Endothelial cell of umbilical vein (primary cell): ENCODE data around the gene CRHR1. TPM values are rescaled to one million over a fixed set of nuclear protein-coding genes. Genes with fewer than 3 reads are reported as not detected.

ENCODE experiments used
- BruUV-seq: library from RNA; stranded (reverse); fragments of 400-500 nt; replicated peaks from 2 replicates; lab custom pipeline; 2021; lab: Mats Ljungman, UMichigan
- CTCF ChIA-PET: fragments of 300-600, 350-600 bp; sonication (Branson Sonifier 250); formaldehyde crosslinking; loops from one replicate; lab custom pipeline; 2021; ENCODE audit warnings: antibody characterized with exemption, inconsistent platforms; lab: Charles Lee
- POLR2A ChIA-PET: fragments of 300-600, 350-600 bp; sonication (Branson Sonifier 250); formaldehyde crosslinking; loops from one replicate; lab custom pipeline; 2021; ENCODE audit warnings: antibody characterized with exemption, inconsistent platforms; lab: Charles Lee
- DNase-seq: peaks from one replicate; pipeline ENCODE4 v3.0.0-alpha.2; 2011; ENCODE audit warnings: low read depth, low spot score
- FAIRE-seq: peaks from 2 replicates; lab custom pipeline; 2011; peaks lifted over from hg19 to GRCh38; lab: Jason Lieb, UNC
- H2AFZ ChIP-seq: 2 replicates; pipeline ENCODE4 v1.6.0; 2012; ENCODE audit warnings: low read depth, low read length, control low read depth, inconsistent platforms
- H3K27ac ChIP-seq: 2 replicates; pipeline ENCODE4 v1.5.1; 2011; ENCODE audit warnings: low read depth, mild to moderate bottlenecking, control low read depth, low read length, moderate library complexity; ENCODE audit not compliant: insufficient read depth
- H3K27me3 ChIP-seq, 2 experiments: 2 replicates each; pipeline versions ENCODE4 v1.6.0 to v1.6.1; 2011; ENCODE audit warnings: low read length in 2 of 2, mixed read lengths in 1 of 2; ENCODE audit not compliant: control insufficient read depth in 2 of 2, insufficient read depth in 2 of 2
- H3K36me3 ChIP-seq, 2 experiments: 2 replicates in 1 of 2; 3 replicates in 1 of 2; pipeline ENCODE4 v1.5.1; 2011; ENCODE audit warnings: low read length in 2 of 2, mild to moderate bottlenecking in 1 of 2, moderate library complexity in 1 of 2; ENCODE audit not compliant: control insufficient read depth in 2 of 2, insufficient read depth in 2 of 2; ENCODE audit errors: extremely low read depth in 1 of 2
- H3K4me1 ChIP-seq: 3 replicates; pipeline ENCODE4 v1.5.1; 2011; ENCODE audit warnings: mild to moderate bottlenecking, low read length; ENCODE audit not compliant: control insufficient read depth, insufficient read depth; ENCODE audit errors: extremely low read depth
- H3K4me2 ChIP-seq: 2 replicates; pipeline ENCODE4 v1.6.1; 2011; ENCODE audit warnings: low read length, control low read depth, mixed read lengths; ENCODE audit not compliant: insufficient read depth
- H3K4me3 ChIP-seq, 3 experiments: fragments of 200-600 bp in 1 of 3; sonication (generic), shearing (Covaris generic) in 1 of 3; replicated peaks in 1 of 3; 2 replicates each; pipeline ENCODE4 v1.5.1; 2011 to 2016; ENCODE audit warnings: control low read depth in 3 of 3, low read length in 3 of 3, mild to moderate bottlenecking in 2 of 3, inconsistent platforms in 1 of 3, low read depth in 1 of 3, moderate library complexity in 1 of 3; ENCODE audit not compliant: insufficient read depth in 1 of 3
- H3K79me2 ChIP-seq: 2 replicates; pipeline ENCODE4 v1.6.0; 2012; ENCODE audit warnings: low read length, inconsistent platforms; ENCODE audit not compliant: control insufficient read depth, insufficient read depth
- H3K9ac ChIP-seq: replicated peaks from 2 replicates; pipeline ENCODE3; 2011; ENCODE audit warnings: low read length, control low read depth; ENCODE audit not compliant: insufficient read depth; ENCODE audit errors: extremely low read depth
- H3K9me1 ChIP-seq: replicated peaks from 3 replicates; pipeline ENCODE4 v1.6.0; 2011; ENCODE audit warnings: mild to moderate bottlenecking, low read length; ENCODE audit not compliant: control insufficient read depth, insufficient read depth; ENCODE audit errors: extremely low read depth
- H3K9me3 ChIP-seq: replicated peaks from 2 replicates; pipeline ENCODE4 v1.5.1; 2012; ENCODE audit warnings: low read length, inconsistent platforms; ENCODE audit not compliant: control insufficient read depth, insufficient read depth
- H4K20me1 ChIP-seq: replicated peaks from 2 replicates; pipeline ENCODE3; 2011; ENCODE audit warnings: mild to moderate bottlenecking, low read length; ENCODE audit not compliant: control insufficient read depth, insufficient read depth; ENCODE audit errors: extremely low read depth
- EZH2 ChIP-seq: IDR thresholded peaks from 2 replicates; pipeline ENCODE4 v1.6.1; 2012; ENCODE audit warnings: borderline replicate concordance, low read depth, mild to moderate bottlenecking, moderate library complexity, low read length, inconsistent platforms; ENCODE audit not compliant: severe bottlenecking
- FOS ChIP-seq: IDR thresholded peaks from 2 replicates; pipeline ENCODE4 v1.6.1; 2011; ENCODE audit warnings: mild to moderate bottlenecking, low read length, moderate library complexity, borderline replicate concordance; ENCODE audit not compliant: insufficient read depth
- GATA2 ChIP-seq: IDR thresholded peaks from 2 replicates; pipeline ENCODE4 v1.7.0; 2011; ENCODE audit warnings: low read depth, mild to moderate bottlenecking, moderate library complexity, mixed read lengths, low read length; ENCODE audit not compliant: insufficient read length, insufficient read depth
- JUN ChIP-seq: IDR thresholded peaks from 2 replicates; pipeline ENCODE4 v1.6.1; 2011; ENCODE audit warnings: borderline replicate concordance, low read depth; ENCODE audit not compliant: insufficient read length, insufficient read depth
- MYC ChIP-seq: IDR thresholded peaks from one replicate; pipeline ENCODE4 v1.6.1; 2011; ENCODE audit warnings: mild to moderate bottlenecking, low read depth, low read length
- POLR2A ChIP-seq: IDR thresholded peaks from 2 replicates; pipeline ENCODE4 v1.6.1; 2012; ENCODE audit warnings: low read depth, mild to moderate bottlenecking, control low read depth, low read length
- POLR2AphosphoS5 ChIP-seq: IDR thresholded peaks from 2 replicates; pipeline ENCODE4 v1.6.1; 2012; ENCODE audit warnings: low read depth, mild to moderate bottlenecking, control low read depth, low read length, moderate library complexity; ENCODE audit not compliant: insufficient read depth
- dilution Hi-C: fragments of 300-500 bp; cut with MboI; formaldehyde crosslinking; loops from one replicate; pipeline ENCODE4 v1.15.0; 2019; ENCODE audit warnings: low sequenced_read_pairs; ENCODE audit not compliant: extremely low pct_ligation_motif_present
- intact Hi-C: fragments of 100-400 bp; cut with micrococcal nuclease; formaldehyde crosslinking; loops from one replicate; pipeline ENCODE4 v1.10.0; 2022
- polyA plus RNA-seq, 4 experiments: library from polyadenylated mRNA; depleted of rRNA in 3 of 4; stranded (reverse) in 3 of 4; unstranded in 1 of 4; fragments of >200 nt; gene quantifications; 2 replicates each; pipeline versions ENCODE4 v1.2.1 to v1.2.3, GENCODE V29; 2011 to 2012; ENCODE audit warnings: missing spikeins in 1 of 4
- total RNA-seq: library from RNA; stranded (reverse); gene quantifications from 2 replicates; pipeline ENCODE4 v1.2.3, GENCODE V29; 2021
- TF ChIP-seq, protein P1 (sequence below), 2 donors: IDR thresholded peaks; 1 replicate in 1 of 2; 2 replicates in 1 of 2; pipeline ENCODE4 v1.5.1; 2011; ENCODE audit warnings: low read length in 2 of 2, mild to moderate bottlenecking in 2 of 2, moderate library complexity in 2 of 2, control low read depth in 1 of 2, inconsistent platforms in 1 of 2, low read depth in 1 of 2; ENCODE audit not compliant: insufficient read depth in 1 of 2; ENCODE audit errors: extremely low read depth in 1 of 2
- TF ChIP-seq, protein P2 (sequence below): IDR thresholded peaks from 2 replicates; pipeline ENCODE4 v1.6.1; 2011; ENCODE audit not compliant: insufficient read depth, insufficient read length

CRHR1 gene
- total and polyA plus RNA-seq, 2 donors (not counting 3 experiments of a cell fraction or from before 2014, with no cell fraction given), result not detected

- no peak overlapping the region for H2AFZ ChIP-seq
- POLR2A ChIA-PET, result no interaction called here
- H3K27ac ChIP-seq, result no peak overlapping the region
- TF ChIP-seq JUN, result no peak
- TF ChIP-seq POLR2AphosphoS5, result no peak
- no peaks in the 10 kb centered on the region for H3K9me3 ChIP-seq
- no peak overlapping the region for H3K4me2 ChIP-seq
- intact Hi-C loops, result no loop called here
- no peaks in the 10 kb centered on the region for H4K20me1 ChIP-seq
- H3K36me3 ChIP-seq, result no peaks in the 10 kb centered on the region
- DNase-seq (no peak), FAIRE-seq (no peak)
- dilution Hi-C loops, result no loop called here
- no peak overlapping the region for H3K4me3 ChIP-seq
- H3K79me2 ChIP-seq, result no peaks in the 10 kb centered on the region
- no peak overlapping the region for H3K9ac ChIP-seq
- BruUV-seq, result no TSS peak
- CTCF ChIA-PET, result interaction anchor here (0.7 to 2.0 kb wide), 6 partner anchors 18 to 630 kb away, joined by 3 to 12 read pairs (median 3); no protein-coding TSS in a partner anchor
- H3K4me1 ChIP-seq, result no peaks in the 10 kb centered on the region
- peaks cover 0 to 4% of the 10 kb centered on the region in 2 experiments for H3K27me3 ChIP-seq
- H3K9me1 ChIP-seq, result no peaks in the 10 kb centered on the region
Measured at GRCh38 chr17:45849536-45849990, 65.4 kb downstream of the CRHR1 start.

DNA sequence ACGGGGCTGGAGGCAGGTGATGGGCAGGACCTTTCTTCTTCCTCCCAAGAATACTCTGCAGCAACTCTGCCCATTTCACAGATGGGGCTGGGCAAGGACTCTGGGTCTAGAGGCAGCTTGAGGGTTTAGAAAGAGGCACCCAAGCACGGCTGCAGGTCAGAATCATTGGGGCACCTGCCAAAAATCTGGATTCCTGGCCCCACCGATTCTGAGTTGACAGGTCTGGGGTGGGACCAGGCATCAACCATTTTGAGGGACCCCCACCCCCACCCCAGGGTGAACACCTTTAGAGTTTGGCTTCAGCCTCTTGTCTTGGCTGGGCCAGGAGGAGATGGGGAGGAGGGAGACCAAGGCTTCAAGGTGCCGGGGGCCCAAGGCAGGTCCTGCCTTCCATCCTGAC, 65.9 kb downstream of the CRHR1 start:
- FAIRE-seq (no peak), DNase-seq (no peak)
- POLR2A ChIA-PET, result no interaction called here
- no peaks in the 10 kb centered on the region for H3K4me1 ChIP-seq
- dilution Hi-C loops, result no loop called here
- H2AFZ ChIP-seq, result no peak overlapping the region
- no peaks in the 10 kb centered on the region for H4K20me1 ChIP-seq
- BruUV-seq, result no TSS peak
- no peak overlapping the region for H3K4me3 ChIP-seq
- H3K9me3 ChIP-seq, result no peaks in the 10 kb centered on the region
- no peaks in the 10 kb centered on the region for H3K79me2 ChIP-seq
- no peak overlapping the region for H3K27ac ChIP-seq
- intact Hi-C loops, result no loop called here
- H3K36me3 ChIP-seq, result no peaks in the 10 kb centered on the region
- H3K9ac ChIP-seq, result no peak overlapping the region
- no peak overlapping the region for H3K4me2 ChIP-seq
- TF ChIP-seq, protein P1, sequence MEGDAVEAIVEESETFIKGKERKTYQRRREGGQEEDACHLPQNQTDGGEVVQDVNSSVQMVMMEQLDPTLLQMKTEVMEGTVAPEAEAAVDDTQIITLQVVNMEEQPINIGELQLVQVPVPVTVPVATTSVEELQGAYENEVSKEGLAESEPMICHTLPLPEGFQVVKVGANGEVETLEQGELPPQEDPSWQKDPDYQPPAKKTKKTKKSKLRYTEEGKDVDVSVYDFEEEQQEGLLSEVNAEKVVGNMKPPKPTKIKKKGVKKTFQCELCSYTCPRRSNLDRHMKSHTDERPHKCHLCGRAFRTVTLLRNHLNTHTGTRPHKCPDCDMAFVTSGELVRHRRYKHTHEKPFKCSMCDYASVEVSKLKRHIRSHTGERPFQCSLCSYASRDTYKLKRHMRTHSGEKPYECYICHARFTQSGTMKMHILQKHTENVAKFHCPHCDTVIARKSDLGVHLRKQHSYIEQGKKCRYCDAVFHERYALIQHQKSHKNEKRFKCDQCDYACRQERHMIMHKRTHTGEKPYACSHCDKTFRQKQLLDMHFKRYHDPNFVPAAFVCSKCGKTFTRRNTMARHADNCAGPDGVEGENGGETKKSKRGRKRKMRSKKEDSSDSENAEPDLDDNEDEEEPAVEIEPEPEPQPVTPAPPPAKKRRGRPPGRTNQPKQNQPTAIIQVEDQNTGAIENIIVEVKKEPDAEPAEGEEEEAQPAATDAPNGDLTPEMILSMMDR (IDR thresholded peaks at IDR 0.05; ENCODE audit: extremely low read depth in 1 of 2, insufficient read depth in 1 of 2, low read depth in 1 of 2, low read length in 2 of 2), result no peak
- TF ChIP-seq JUN (no peak), FOS (no peak), POLR2A (no peak), POLR2AphosphoS5 (no peak), EZH2 (no peak), MYC (no peak), GATA2 (no peak)
- TF ChIP-seq, protein P2, sequence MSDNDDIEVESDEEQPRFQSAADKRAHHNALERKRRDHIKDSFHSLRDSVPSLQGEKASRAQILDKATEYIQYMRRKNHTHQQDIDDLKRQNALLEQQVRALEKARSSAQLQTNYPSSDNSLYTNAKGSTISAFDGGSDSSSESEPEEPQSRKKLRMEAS, result no peak
- peaks cover 0 to 4% of the 10 kb centered on the region in 2 experiments for H3K27me3 ChIP-seq
- no peaks in the 10 kb centered on the region for H3K9me1 ChIP-seq
- CTCF ChIA-PET, result interaction anchor here (0.9 to 2.8 kb wide), 5 partner anchors 18 to 215 kb away, joined by 3 to 48 read pairs (median 4); no protein-coding TSS in a partner anchor
